SU-DHL-6 (cell line): Measurements from ENCODE around the gene ASH1L.
A peak's percentile ranks its signal among the peaks of the same experiment; 100 is the strongest.
"Not testable (repeated sequence)": the region's sequence is repeated elsewhere in the genome, so short reads cannot be mapped to it uniquely, and the experiment has no call there.

ENCODE experiments used
- H2AFZ ChIP-seq: fragments of 200-600 bp; sonication (generic); 2 replicates; pipeline ENCODE4 v1.6.1; 2014; ENCODE audit warnings: low read depth, mild to moderate bottlenecking, moderate library complexity, mixed read lengths, antibody characterized with exemption, low read length; ENCODE audit not compliant: severe bottlenecking
- H3F3A ChIP-seq: fragments of 200-600 bp; shearing (Covaris generic); 2 replicates; pipeline ENCODE4 v1.6.0; 2016; ENCODE audit warnings: antibody characterized with exemption, mild to moderate bottlenecking; ENCODE audit not compliant: insufficient read depth
- H3K27ac ChIP-seq: fragments of 200-600 bp; sonication (generic); 2 replicates; pipeline ENCODE4 v1.5.1; 2016; ENCODE audit warnings: low read depth, mild to moderate bottlenecking, low read length, moderate library complexity, mixed read lengths
- H3K27me3 ChIP-seq: fragments of 200-600 bp; sonication (generic), shearing (Covaris generic); 2 replicates; pipeline ENCODE4 v1.6.0; 2014; ENCODE audit warnings: mild to moderate bottlenecking, low read length
- H3K36me3 ChIP-seq: fragments of 200-600 bp; sonication (generic); 2 replicates; pipeline ENCODE4 v1.6.1; 2014; ENCODE audit warnings: mild to moderate bottlenecking, low read length, mixed read lengths
- H3K4me2 ChIP-seq: fragments of 300-600, 200-600 bp; shearing (Covaris generic), sonication (generic); 2 replicates; pipeline ENCODE4 v1.6.0; 2014; ENCODE audit warnings: low read length, low read depth, mild to moderate bottlenecking; ENCODE audit not compliant: poor library complexity, severe bottlenecking
- H3K4me3 ChIP-seq: fragments of 200-600 bp; sonication (generic); 2 replicates; pipeline ENCODE4 v1.5.1; 2014; ENCODE audit warnings: antibody characterized with exemption, low read length, mild to moderate bottlenecking, mixed read lengths; ENCODE audit not compliant: insufficient read depth, poor library complexity, severe bottlenecking
- H3K79me2 ChIP-seq: fragments of 200-600 bp; sonication (generic); 2 replicates; pipeline ENCODE4 v1.6.1; 2014; ENCODE audit warnings: mild to moderate bottlenecking, low read length, moderate library complexity; ENCODE audit not compliant: insufficient read depth
- H3K9ac ChIP-seq: fragments of 200-600 bp; sonication (generic); 2 replicates; pipeline ENCODE4 v1.7.0; 2014; ENCODE audit warnings: mild to moderate bottlenecking, low read length
- H3K9me2 ChIP-seq: fragments of 200-600 bp; sonication (generic); replicated peaks from 2 replicates; pipeline ENCODE4 v1.6.1; 2014; ENCODE audit warnings: low read length; ENCODE audit not compliant: insufficient read depth
- H3K9me3 ChIP-seq: fragments of 200-600 bp; sonication (generic); 2 replicates; pipeline ENCODE4 v1.6.1; 2014; ENCODE audit warnings: low read length, mixed read lengths; ENCODE audit not compliant: insufficient read depth
- H4K20me1 ChIP-seq: fragments of 200-600 bp; sonication (generic); 2 replicates; pipeline ENCODE4 v1.6.1; 2014; ENCODE audit warnings: low read depth, mild to moderate bottlenecking, antibody characterized with exemption, low read length, moderate library complexity, mixed read lengths
- EZH2phosphoT487 ChIP-seq: fragments of 200-600 bp; sonication (generic), shearing (Covaris generic); conservative IDR thresholded peaks from 2 replicates; pipeline ENCODE4 v1.6.1; 2018; ENCODE audit warnings: mild to moderate bottlenecking, antibody characterized with exemption, low read length, moderate library complexity, mixed read lengths
- TF ChIP-seq, protein P1 (sequence below): fragments of 200-600 bp; sonication (generic); IDR thresholded peaks from one replicate; pipeline ENCODE4 v1.5.1; 2017; ENCODE audit warnings: antibody characterized with exemption, mild to moderate bottlenecking, low read length, moderate library complexity; ENCODE audit not compliant: insufficient read depth, poor library complexity, severe bottlenecking

Gene ASH1L

DNA sequence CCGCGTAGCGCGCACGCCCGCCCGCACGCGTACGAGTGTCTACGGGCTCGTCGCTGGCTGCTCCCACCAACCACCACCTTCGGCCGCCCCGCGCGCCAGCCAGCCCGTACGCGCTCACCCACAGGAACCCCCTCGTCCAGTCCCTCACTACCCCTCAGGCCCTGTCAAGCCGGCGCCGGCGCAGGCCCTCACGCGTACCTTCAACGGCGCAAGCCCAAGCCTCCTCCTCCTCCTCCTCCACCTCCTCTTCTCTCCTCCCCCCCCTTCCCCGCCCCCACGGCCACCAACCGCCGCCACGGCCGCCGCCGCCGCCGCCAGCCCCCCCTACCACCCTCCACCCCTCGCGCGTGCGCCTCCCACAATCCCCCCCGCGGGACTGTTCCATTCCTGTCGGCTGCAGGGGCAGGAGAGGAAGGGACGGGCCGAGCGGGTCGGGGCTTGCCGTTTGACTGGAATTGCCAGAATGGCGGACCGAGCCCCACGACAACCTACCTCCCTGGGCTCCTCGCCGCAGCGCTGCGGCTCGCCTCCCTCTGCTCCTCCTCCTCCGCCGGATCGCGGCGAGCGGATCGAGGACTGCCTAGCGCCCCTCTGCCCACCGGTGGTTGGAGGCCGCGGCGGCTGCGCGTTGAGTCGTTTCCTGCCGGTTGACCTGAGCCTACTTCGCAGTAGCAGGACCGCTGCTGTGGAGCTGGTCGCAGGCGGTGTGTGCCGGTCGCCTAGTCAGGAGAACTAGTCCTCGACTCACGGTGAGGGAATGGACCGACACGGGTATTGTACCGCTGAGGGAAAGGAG is at the start of gene ASH1L:
Gene ASH1L, minus strand, starts transcription at position 223 of the 796 bp plus-strand sequence. CDS start 41,284 bp downstream, outside the sequence.
- Histone ChIP-seq H3K4me3 (peak within 1 kb of the TSS; percentile 100), H3K9ac (peak within 1 kb of the TSS; percentile 99)

GRCh38 chr1:155610257-155610647 is 47.6 kb upstream of the ASH1L start:
- H3K9me3 ChIP-seq, H3K36me3 ChIP-seq, H3K27ac ChIP-seq, H2AFZ ChIP-seq, H3K9me2 ChIP-seq, H3K27me3 ChIP-seq, H4K20me1 ChIP-seq, H3K79me2 ChIP-seq: not testable (repeated sequence)
- peak overlapping the region; percentile 85 for H3K9ac ChIP-seq
- peaks cover 23% of the 10 kb centered on the region for H3F3A ChIP-seq
- peak overlapping the region; percentile 88 for H3K4me2 ChIP-seq
- H3K4me3 ChIP-seq, result peak overlapping the region; percentile 38

More for the DNA sequence above, at the start of gene ASH1L:
- peak within 1 kb of the TSS; percentile 95 for H3K27ac ChIP-seq
- H3K9me2 ChIP-seq, result no peaks in the 10 kb centered on the region
- no peak for TF ChIP-seq EZH2phosphoT487
- TF ChIP-seq, protein P1, sequence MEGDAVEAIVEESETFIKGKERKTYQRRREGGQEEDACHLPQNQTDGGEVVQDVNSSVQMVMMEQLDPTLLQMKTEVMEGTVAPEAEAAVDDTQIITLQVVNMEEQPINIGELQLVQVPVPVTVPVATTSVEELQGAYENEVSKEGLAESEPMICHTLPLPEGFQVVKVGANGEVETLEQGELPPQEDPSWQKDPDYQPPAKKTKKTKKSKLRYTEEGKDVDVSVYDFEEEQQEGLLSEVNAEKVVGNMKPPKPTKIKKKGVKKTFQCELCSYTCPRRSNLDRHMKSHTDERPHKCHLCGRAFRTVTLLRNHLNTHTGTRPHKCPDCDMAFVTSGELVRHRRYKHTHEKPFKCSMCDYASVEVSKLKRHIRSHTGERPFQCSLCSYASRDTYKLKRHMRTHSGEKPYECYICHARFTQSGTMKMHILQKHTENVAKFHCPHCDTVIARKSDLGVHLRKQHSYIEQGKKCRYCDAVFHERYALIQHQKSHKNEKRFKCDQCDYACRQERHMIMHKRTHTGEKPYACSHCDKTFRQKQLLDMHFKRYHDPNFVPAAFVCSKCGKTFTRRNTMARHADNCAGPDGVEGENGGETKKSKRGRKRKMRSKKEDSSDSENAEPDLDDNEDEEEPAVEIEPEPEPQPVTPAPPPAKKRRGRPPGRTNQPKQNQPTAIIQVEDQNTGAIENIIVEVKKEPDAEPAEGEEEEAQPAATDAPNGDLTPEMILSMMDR, result no peak
- no peaks in the 10 kb centered on the region for H3K27me3 ChIP-seq
- no peaks in the 10 kb centered on the region for H3K36me3 ChIP-seq
- H4K20me1 ChIP-seq, result peaks cover 5% of the 10 kb centered on the region; the same call in 1 of the 2 replicates
- H3F3A ChIP-seq, result peaks cover 6% of the 10 kb centered on the region; the same call in 1 of the 2 replicates
- H2AFZ ChIP-seq, result peak within 1 kb of the TSS; percentile 99
- H3K4me2 ChIP-seq, result peak within 1 kb of the TSS; percentile 72
- H3K79me2 ChIP-seq, result peaks cover 88% of the 10 kb centered on the region
- H3K9me3 ChIP-seq, result no peaks in the 10 kb centered on the region

- Histone ChIP-seq H3K27me3 (no peaks in the 10 kb centered on the region), H3K27ac (peak within 1 kb of the TSS; percentile 81)
These were observed 47.1 kb upstream of the ASH1L start, which contains the start of gene MSTO1 for GRCh38 chr1:155609515-155610256. MSTO1 (plus strand) TSS chr1:155610218; CDS start chr1:155610249, 31 bp downstream.

More at GRCh38 chr1:155609515-155610256, 47.1 kb upstream of the ASH1L start, which contains the start of gene MSTO1:
- Histone ChIP-seq H3K36me3 (no peaks in the 10 kb centered on the region), H2AFZ (peak within 1 kb of the TSS; percentile 59), H3K9me3 (no peaks in the 10 kb centered on the region), H3F3A (peaks cover 25% of the 10 kb centered on the region), H3K79me2 (no peaks in the 10 kb centered on the region), H3K4me3 (peak within 1 kb of the TSS; percentile 74), H3K9ac (peak within 1 kb of the TSS; percentile 85), H3K4me2 (peak within 1 kb of the TSS; percentile 88), H3K9me2 (no peaks in the 10 kb centered on the region), H4K20me1 (no peaks in the 10 kb centered on the region)
- TF ChIP-seq EZH2phosphoT487, result no peak
- TF ChIP-seq, protein P1, result no peak
